Hepatocyte (in vitro differentiated cells): ENCODE results near the gene ZNF512. TPM values are rescaled to one million over a fixed set of nuclear protein-coding genes. Genes with fewer than 3 reads are reported as not detected.

ENCODE experiments used
- DNase-seq: peaks from one replicate; pipeline ENCODE4 v3.0.0-alpha.2; 2016; ENCODE audit warnings: low spot score
- H2AFZ ChIP-seq: fragments of 200-600 bp; sonication (generic); 2 replicates; pipeline ENCODE4 v1.6.0; 2016; ENCODE audit warnings: antibody characterized with exemption, mild to moderate bottlenecking
- H3K27ac ChIP-seq: fragments of 200-600 bp; sonication (generic); 2 replicates; pipeline ENCODE4 v1.5.1; 2016; ENCODE audit warnings: mild to moderate bottlenecking
- H3K27me3 ChIP-seq: fragments of 200-600 bp; sonication (generic); 2 replicates; pipeline ENCODE4 v1.6.1; 2016
- H3K36me3 ChIP-seq: fragments of 200-600 bp; sonication (generic); replicated peaks from 2 replicates; pipeline ENCODE4 v1.5.1; 2016; ENCODE audit warnings: low read depth; ENCODE audit not compliant: insufficient read depth
- H3K4me1 ChIP-seq: fragments of 200-600 bp; sonication (generic); 2 replicates; pipeline ENCODE4 v1.5.1; 2016; ENCODE audit warnings: mild to moderate bottlenecking, moderate library complexity; ENCODE audit not compliant: insufficient read depth
- H3K4me2 ChIP-seq: fragments of 200-600 bp; sonication (generic); 2 replicates; pipeline ENCODE4 v1.6.0; 2016
- H3K4me3 ChIP-seq: fragments of 200-600 bp; sonication (generic); 2 replicates; pipeline ENCODE4 v1.5.1; 2016; ENCODE audit warnings: mild to moderate bottlenecking
- H3K79me2 ChIP-seq: fragments of 200-600 bp; sonication (generic); 2 replicates; pipeline ENCODE4 v1.6.0; 2017; ENCODE audit warnings: mild to moderate bottlenecking
- H3K9me2 ChIP-seq: fragments of 200-600 bp; sonication (generic); replicated peaks from 2 replicates; pipeline ENCODE4 v1.6.0; 2017; ENCODE audit warnings: mild to moderate bottlenecking; ENCODE audit not compliant: insufficient read depth
- H3K9me3 ChIP-seq: fragments of 200-600 bp; sonication (generic); 2 replicates; pipeline ENCODE4 v1.5.1; 2016; ENCODE audit warnings: low read depth, mild to moderate bottlenecking
- H4K20me1 ChIP-seq: fragments of 200-600 bp; sonication (generic); 2 replicates; pipeline ENCODE4 v1.6.0; 2016; ENCODE audit warnings: mild to moderate bottlenecking; ENCODE audit not compliant: insufficient read depth, poor library complexity, severe bottlenecking
- EZH2 ChIP-seq: fragments of 200-600 bp; sonication (generic); IDR thresholded peaks from 2 replicates; pipeline ENCODE4 v1.6.1; 2016; ENCODE audit warnings: antibody characterized with exemption, mild to moderate bottlenecking, borderline replicate concordance
- EZH2phosphoT487 ChIP-seq: fragments of 200-600 bp; sonication (generic); IDR thresholded peaks from one replicate; pipeline ENCODE4 v1.6.1; 2018; ENCODE audit warnings: antibody characterized with exemption, mild to moderate bottlenecking, low read depth, moderate library complexity; ENCODE audit not compliant: unreplicated experiment, severe bottlenecking
- WGBS: methylation state at CpG from one replicate; pipeline ENCODE4 v1.1.6; 2016; ENCODE audit warnings: low lambda C conversion rate; ENCODE audit errors: missing lambda C conversion rate; 5-methylcytosine and 5-hydroxymethylcytosine counted together
- polyA plus RNA-seq: library from polyadenylated mRNA; unstranded; fragments of >200 nt; fragmentation: Nextera tagmentation; extraction: Ambion mirVana; gene quantifications from 2 replicates; pipeline ENCODE4 v1.2.1, GENCODE V29; 2016
- small RNA-seq: library from RNA; depleted of rRNA; stranded (forward); fragments of <200 nt; gene quantifications from one replicate; pipeline ENCODE3, GENCODE V24; 2014
- total RNA-seq: library from RNA; depleted of rRNA; stranded (reverse); fragments of >200 nt; gene quantifications from 2 replicates; pipeline ENCODE4 v1.2.3, GENCODE V29; 2014
- TF ChIP-seq, protein P1 (sequence below): fragments of 200-600 bp; sonication (generic); IDR thresholded peaks from 2 replicates; pipeline ENCODE4 v1.5.1; 2016; ENCODE audit warnings: antibody characterized with exemption, mild to moderate bottlenecking; ENCODE audit not compliant: poor library complexity

The ZNF512 gene
- total and polyA plus RNA-seq, 2 experiments from 2014 or later: 19.9 to 27.7 TPM

DNA sequence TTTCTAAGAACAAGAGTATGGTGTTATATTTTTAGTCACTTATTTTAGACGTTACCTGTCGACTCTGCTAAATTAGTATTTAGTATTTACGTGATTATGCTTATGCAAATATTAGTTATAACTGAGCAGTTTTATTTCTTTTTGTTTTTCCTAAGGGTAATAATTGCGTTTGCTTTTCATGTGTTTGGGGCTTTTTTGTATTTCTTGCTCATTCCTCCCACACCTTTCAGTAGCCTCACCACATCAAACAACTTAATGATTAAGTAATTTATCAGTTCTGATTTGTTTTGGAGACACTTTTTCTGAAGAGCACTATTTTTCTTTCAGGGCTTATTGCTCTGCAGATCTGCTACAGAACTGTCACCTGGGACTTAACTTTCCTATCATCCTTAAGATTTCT is 88.4 kb downstream of the ZNF512 start:
- Histone ChIP-seq H3K4me3 (no peak overlapping the region), H3K9me3 (no peaks in the 10 kb centered on the region), H3K4me2 (no peak overlapping the region), H4K20me1 (no peaks in the 10 kb centered on the region), H3K36me3 (no peaks in the 10 kb centered on the region), H2AFZ (no peak overlapping the region), H3K79me2 (peaks cover 3% of the 10 kb centered on the region), H3K27me3 (no peaks in the 10 kb centered on the region), H3K9me2 (no peaks in the 10 kb centered on the region), H3K4me1 (no peaks in the 10 kb centered on the region), H3K27ac (no peak overlapping the region)
- TF ChIP-seq, protein P1, sequence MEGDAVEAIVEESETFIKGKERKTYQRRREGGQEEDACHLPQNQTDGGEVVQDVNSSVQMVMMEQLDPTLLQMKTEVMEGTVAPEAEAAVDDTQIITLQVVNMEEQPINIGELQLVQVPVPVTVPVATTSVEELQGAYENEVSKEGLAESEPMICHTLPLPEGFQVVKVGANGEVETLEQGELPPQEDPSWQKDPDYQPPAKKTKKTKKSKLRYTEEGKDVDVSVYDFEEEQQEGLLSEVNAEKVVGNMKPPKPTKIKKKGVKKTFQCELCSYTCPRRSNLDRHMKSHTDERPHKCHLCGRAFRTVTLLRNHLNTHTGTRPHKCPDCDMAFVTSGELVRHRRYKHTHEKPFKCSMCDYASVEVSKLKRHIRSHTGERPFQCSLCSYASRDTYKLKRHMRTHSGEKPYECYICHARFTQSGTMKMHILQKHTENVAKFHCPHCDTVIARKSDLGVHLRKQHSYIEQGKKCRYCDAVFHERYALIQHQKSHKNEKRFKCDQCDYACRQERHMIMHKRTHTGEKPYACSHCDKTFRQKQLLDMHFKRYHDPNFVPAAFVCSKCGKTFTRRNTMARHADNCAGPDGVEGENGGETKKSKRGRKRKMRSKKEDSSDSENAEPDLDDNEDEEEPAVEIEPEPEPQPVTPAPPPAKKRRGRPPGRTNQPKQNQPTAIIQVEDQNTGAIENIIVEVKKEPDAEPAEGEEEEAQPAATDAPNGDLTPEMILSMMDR: no peak
- TF ChIP-seq EZH2 (no peak), EZH2phosphoT487 (no peak)
- DNase-seq: no peak
- 97% methylated on average over 4 of the region's 4 CpGs for WGBS

Small RNA genes lying within 50 kb of the gene (small RNA-seq; reads per million reads assigned to genes)
- not detected for gene RF00340

Other genes with a start within 250 kb of the ZNF512 start
- 51.3 and 53.3 TPM in 2 replicates for gene GTF3C2, start 226.3 kb upstream of the ZNF512 start, total RNA-seq
- 46.8 and 58.0 TPM in 2 replicates for gene GTF3C2, start 226.3 kb upstream of the ZNF512 start, polyA plus RNA-seq
- 28.0 and 28.7 TPM in 2 replicates for gene EIF2B4, start 212.7 kb upstream of the ZNF512 start, total RNA-seq
- 67.5 and 68.7 TPM in 2 replicates for gene EIF2B4, start 212.7 kb upstream of the ZNF512 start, polyA plus RNA-seq
- gene SNX17, start 212.4 kb upstream of the ZNF512 start, total RNA-seq: 81.8 and 88.7 TPM in 2 replicates
- gene SNX17, start 212.4 kb upstream of the ZNF512 start, polyA plus RNA-seq: 105 and 109 TPM in 2 replicates
- 16.0 and 20.6 TPM in 2 replicates for gene ZNF513, start 202.3 kb upstream of the ZNF512 start, total RNA-seq
- gene ZNF513, start 202.3 kb upstream of the ZNF512 start, polyA plus RNA-seq: 26.1 and 36.4 TPM in 2 replicates
- 60.6 and 64.9 TPM in 2 replicates for gene PPM1G, start 173.5 kb upstream of the ZNF512 start, total RNA-seq
- 65.7 and 71.0 TPM in 2 replicates for gene PPM1G, start 173.5 kb upstream of the ZNF512 start, polyA plus RNA-seq
- 114 and 127 TPM in 2 replicates for gene NRBP1, start 154.4 kb upstream of the ZNF512 start, total RNA-seq
- gene NRBP1, start 154.4 kb upstream of the ZNF512 start, polyA plus RNA-seq: 157 and 165 TPM in 2 replicates
- 11.4 and 19.3 TPM in 2 replicates for gene KRTCAP3, start 140.7 kb upstream of the ZNF512 start, total RNA-seq
- gene KRTCAP3, start 140.7 kb upstream of the ZNF512 start, polyA plus RNA-seq: 21.0 and 23.3 TPM in 2 replicates
- 12.2 and 13.0 TPM in 2 replicates for gene IFT172, start 93.3 kb upstream of the ZNF512 start, total RNA-seq
- 13.3 and 14.4 TPM in 2 replicates for gene IFT172, start 93.3 kb upstream of the ZNF512 start, polyA plus RNA-seq
- 15.6 and 16.3 TPM in 2 replicates for gene FNDC4, start 87.8 kb upstream of the ZNF512 start, total RNA-seq
- 21.4 and 24.2 TPM in 2 replicates for gene FNDC4, start 87.8 kb upstream of the ZNF512 start, polyA plus RNA-seq
- 7.2 and 7.4 TPM in 2 replicates for gene GCKR, start 86.2 kb upstream of the ZNF512 start, total RNA-seq
- gene GCKR, start 86.2 kb upstream of the ZNF512 start, polyA plus RNA-seq: 7.6 and 8.7 TPM in 2 replicates
- 2.7 and 4.4 TPM in 2 replicates for gene CCDC121, start 46.0 kb downstream of the ZNF512 start, total RNA-seq
- 2.7 and 5.4 TPM in 2 replicates for gene CCDC121, start 46.0 kb downstream of the ZNF512 start, polyA plus RNA-seq
- 35.8 and 36.5 TPM in 2 replicates for gene GPN1, start 46.0 kb downstream of the ZNF512 start, total RNA-seq
- gene GPN1, start 46.0 kb downstream of the ZNF512 start, polyA plus RNA-seq: 30.1 and 46.7 TPM in 2 replicates
- gene SUPT7L, start 80.6 kb downstream of the ZNF512 start, total RNA-seq: 32.3 and 43.3 TPM in 2 replicates
- 27.3 and 30.7 TPM in 2 replicates for gene SUPT7L, start 80.6 kb downstream of the ZNF512 start, polyA plus RNA-seq
- gene SLC4A1AP, start 80.8 kb downstream of the ZNF512 start, total RNA-seq: 20.6 and 21.1 TPM in 2 replicates
- gene SLC4A1AP, start 80.8 kb downstream of the ZNF512 start, polyA plus RNA-seq: 21.9 and 22.1 TPM in 2 replicates
- 148 and 206 TPM in 2 replicates for gene MRPL33, start 188.7 kb downstream of the ZNF512 start, total RNA-seq
- gene MRPL33, start 188.7 kb downstream of the ZNF512 start, polyA plus RNA-seq: 311 and 315 TPM in 2 replicates